IMR-90 (cell line): ENCODE results near the gene FNDC5.

ENCODE experiments used
- CHD1 ChIP-seq: IDR thresholded peaks from 2 replicates; pipeline ENCODE4 v1.6.1; 2012; ENCODE audit warnings: low read depth, low read length, improper control_type of control experiment
- CTCF ChIP-seq: conservative IDR thresholded peaks from 2 replicates; pipeline ENCODE4 v1.5.1; 2012; ENCODE audit warnings: mild to moderate bottlenecking, low read depth, low read length, improper control_type of control experiment
- FOS ChIP-seq: fragments of 150-350 bp; IDR thresholded peaks from 2 replicates; pipeline ENCODE4 v1.6.1; 2016; ENCODE audit warnings: low read depth, low read length
- MXI1 ChIP-seq: IDR thresholded peaks from 2 replicates; pipeline ENCODE4 v1.6.1; 2012; ENCODE audit warnings: low read depth, mild to moderate bottlenecking, low read length, moderate library complexity, borderline replicate concordance
- POLR2A ChIP-seq: IDR thresholded peaks from 2 replicates; pipeline ENCODE4 v1.6.1; 2012; ENCODE audit warnings: mild to moderate bottlenecking, low read depth, low read length
- RAD21 ChIP-seq: IDR thresholded peaks from 2 replicates; pipeline ENCODE4 v1.6.1; 2012; ENCODE audit warnings: low read length, improper control_type of control experiment
- RCOR1 ChIP-seq: IDR thresholded peaks from 2 replicates; pipeline ENCODE4 v1.6.1; 2012; ENCODE audit warnings: mild to moderate bottlenecking, low read length, improper control_type of control experiment; ENCODE audit not compliant: insufficient replicate concordance
- RFX5 ChIP-seq: IDR thresholded peaks from 2 replicates; pipeline ENCODE4 v1.8.0; 2012; ENCODE audit warnings: low read depth, mild to moderate bottlenecking, low read length, moderate library complexity
- SMC3 ChIP-seq: fragments of 150-350 bp; IDR thresholded peaks from 2 replicates; pipeline ENCODE4 v1.6.1; 2016; ENCODE audit warnings: low read depth, mild to moderate bottlenecking, antibody characterized with exemption, low read length, moderate library complexity
- USF2 ChIP-seq: fragments of 150-350 bp; IDR thresholded peaks from 2 replicates; pipeline ENCODE4 v1.6.1; 2017; ENCODE audit warnings: mild to moderate bottlenecking, antibody characterized with exemption, low read length, low read depth

DNA sequence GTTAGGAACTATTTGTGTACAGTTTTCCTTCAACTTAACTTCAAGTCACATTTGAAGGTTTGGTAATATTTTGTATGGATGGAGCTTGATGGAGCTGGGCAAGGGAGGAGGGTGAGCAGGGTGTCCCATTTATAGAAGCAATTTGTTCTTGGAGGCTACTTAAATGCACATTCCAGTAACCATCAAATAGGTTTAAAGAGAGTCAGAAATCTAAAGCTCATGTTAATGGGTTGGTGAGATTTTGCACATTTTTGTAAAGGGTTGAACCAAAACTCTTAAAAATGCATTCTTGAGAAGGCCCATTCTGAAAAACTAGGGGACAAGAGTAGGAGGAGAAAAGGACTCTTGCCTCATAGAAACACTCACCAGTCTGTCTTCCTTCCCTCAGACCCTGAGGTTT lies 10.1 kb downstream of the FNDC5 start:
- TF ChIP-seq CTCF (no peak), POLR2A (no peak), CHD1 (no peak), RCOR1 (no peak), USF2 (no peak), SMC3 (no peak), RAD21 (no peak), MXI1 (no peak), FOS (no peak), RFX5 (no peak)
